ENCODE measurements around the gene PABPC1L. TPM values are rescaled to one million over a fixed set of nuclear protein-coding genes. Genes with fewer than 3 reads are reported as not detected.
"Not testable (repeated sequence)": the region's sequence is repeated elsewhere in the genome, so short reads cannot be mapped to it uniquely, and the experiment has no call there.

PABPC1L gene
- total RNA-seq = 1.0 TPM

DNA sequence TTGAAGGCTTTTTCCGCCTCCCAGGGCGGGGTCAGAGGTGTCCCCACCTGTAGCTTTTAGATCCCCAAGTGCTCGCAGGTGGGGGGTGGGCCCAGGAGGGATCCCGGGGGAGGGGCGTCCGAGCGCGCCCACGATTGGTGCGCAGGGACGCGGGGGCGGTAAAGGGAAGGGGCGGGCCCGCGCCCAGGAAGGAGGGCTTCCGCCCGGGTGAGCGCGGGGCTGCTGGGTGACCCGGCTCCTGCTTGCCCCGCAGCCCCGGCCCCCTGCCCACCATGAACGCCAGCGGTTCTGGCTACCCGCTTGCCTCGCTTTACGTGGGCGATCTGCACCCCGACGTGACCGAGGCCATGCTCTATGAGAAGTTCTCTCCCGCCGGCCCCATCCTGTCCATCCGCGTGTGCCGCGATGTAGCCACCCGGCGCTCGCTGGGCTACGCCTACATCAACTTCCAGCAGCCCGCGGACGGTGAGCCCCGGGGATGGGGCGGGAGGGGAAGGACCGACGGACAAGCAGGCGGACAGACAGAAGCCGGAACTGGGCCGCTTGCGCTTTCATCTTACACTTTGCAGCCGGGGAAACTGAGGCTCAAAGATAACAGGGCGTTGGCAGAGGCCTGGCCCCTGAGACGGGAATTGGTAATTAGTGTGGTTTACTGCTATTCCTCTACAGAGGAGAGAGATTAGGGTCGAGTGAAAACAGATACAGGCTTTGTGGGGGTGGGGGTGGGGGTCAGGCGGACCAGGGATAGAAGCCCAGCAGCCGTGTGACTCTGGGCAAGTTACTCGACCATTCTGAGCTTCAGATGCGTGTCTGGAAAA is at the start of gene PABPC1L:
Gene PABPC1L (plus strand): TSS at position 189 of the 818 bp plus-strand sequence. CDS start 84 bp downstream, at position 273.
- Histone ChIP-seq H3K36me3 (ENCODE audit: control insufficient read depth in 3 of 3, insufficient read depth in 3 of 3, low read length in 3 of 3) (peaks cover 15 to 26% (median 24%) of the 10 kb centered on the region in 3 donors), H3K9me3 (ENCODE audit: control insufficient read depth in 3 of 3, low read length in 3 of 3) (no peaks in the 10 kb centered on the region), H3K27me3 (ENCODE audit: control insufficient read depth in 3 of 3, insufficient read depth in 3 of 3, low read length in 3 of 3) (peaks cover 0 to 4% (median 0%) of the 10 kb centered on the region in 3 donors), H3K27ac (ENCODE audit: low read depth, low read length) (no peak within 1 kb of the TSS), H3K4me3 (ENCODE audit: low read length in 3 of 3) (peak within 1 kb of the TSS; percentile 58 to 65 (median 62)), H3K4me1 (ENCODE audit: control insufficient read depth in 3 of 3, insufficient read depth in 3 of 3, low read length in 3 of 3) (peaks cover 2 to 9% (median 3%) of the 10 kb centered on the region in 3 donors), H3K9ac (ENCODE audit: low read depth in 1 of 3, low read length in 3 of 3) (peak within 1 kb of the TSS in 1 of 3 donors; percentile 7)

DNA sequence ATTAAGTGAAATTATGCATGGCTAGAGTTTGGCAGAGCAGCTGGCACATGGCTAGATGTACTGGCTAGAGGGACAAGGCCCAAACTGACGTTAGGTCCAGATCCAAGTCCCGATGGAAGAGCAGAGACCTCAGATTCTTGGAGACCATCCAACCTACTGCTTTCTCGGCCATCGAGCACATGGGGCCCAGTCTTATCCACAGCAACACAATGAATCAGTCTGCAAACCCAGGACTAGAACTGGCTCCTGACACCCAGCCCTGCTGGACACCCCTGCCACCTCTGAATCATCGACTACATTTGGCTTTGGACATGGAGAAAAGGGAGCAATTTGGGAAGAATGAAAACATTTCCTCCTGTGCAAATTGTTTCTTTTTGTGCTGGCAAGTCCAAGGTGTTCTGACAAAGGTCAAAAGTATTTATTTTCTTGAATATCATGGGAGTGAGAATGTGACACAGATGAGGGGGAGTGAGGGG is 48.3 kb upstream of the PABPC1L start:
- Histone ChIP-seq H3K27ac (ENCODE audit: low read depth, low read length) (no peak overlapping the region), H3K4me3 (ENCODE audit: low read length in 3 of 3) (no peak overlapping the region), H3K4me1 (ENCODE audit: control insufficient read depth in 3 of 3, insufficient read depth in 3 of 3, low read length in 3 of 3) (peaks cover 5 to 11% (median 10%) of the 10 kb centered on the region in 3 donors), H3K9ac (ENCODE audit: low read depth in 1 of 3, low read length in 3 of 3) (no peak overlapping the region), H3K9me3 (ENCODE audit: control insufficient read depth in 3 of 3, low read length in 3 of 3) (no peaks in the 10 kb centered on the region), H3K27me3 (ENCODE audit: control insufficient read depth in 3 of 3, insufficient read depth in 3 of 3, low read length in 3 of 3) (no peaks in the 10 kb centered on the region), H3K36me3 (ENCODE audit: control insufficient read depth in 3 of 3, insufficient read depth in 3 of 3, low read length in 3 of 3) (no peaks in the 10 kb centered on the region)

DNA sequence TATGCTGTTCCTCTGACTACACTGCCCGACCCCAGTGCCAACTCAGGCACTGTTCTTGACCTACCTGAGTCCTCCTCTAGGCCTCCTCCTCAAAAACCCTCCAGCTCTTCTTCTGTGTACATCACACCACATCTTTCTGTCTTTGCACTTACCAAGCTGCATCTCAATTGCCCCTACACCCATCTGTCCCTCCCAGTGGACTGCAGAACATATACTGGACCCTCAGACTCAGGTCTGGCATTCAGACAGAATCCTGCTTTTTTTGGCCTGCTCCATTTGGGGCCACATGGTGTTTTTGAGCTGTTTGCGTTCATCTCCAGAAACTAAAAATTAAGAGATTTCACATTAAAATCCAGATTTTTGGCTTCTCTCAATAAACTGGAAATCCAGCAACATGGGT is 47.6 kb upstream of the PABPC1L start:
- peaks cover 5 to 11% (median 10%) of the 10 kb centered on the region in 3 donors for H3K4me1 ChIP-seq (ENCODE audit: control insufficient read depth in 3 of 3, insufficient read depth in 3 of 3, low read length in 3 of 3)
- no peaks in the 10 kb centered on the region for H3K36me3 ChIP-seq (ENCODE audit: control insufficient read depth in 3 of 3, insufficient read depth in 3 of 3, low read length in 3 of 3)
- no peaks in the 10 kb centered on the region for H3K27me3 ChIP-seq (ENCODE audit: control insufficient read depth in 3 of 3, insufficient read depth in 3 of 3, low read length in 3 of 3)
- H3K9ac ChIP-seq (ENCODE audit: low read depth in 1 of 3, low read length in 3 of 3) = no peak overlapping the region
- no peak overlapping the region for H3K27ac ChIP-seq (ENCODE audit: low read depth, low read length)
- H3K9me3 ChIP-seq (ENCODE audit: control insufficient read depth in 3 of 3, low read length in 3 of 3) = no peaks in the 10 kb centered on the region
- no peak overlapping the region for H3K4me3 ChIP-seq (ENCODE audit: low read length in 3 of 3)

DNA sequence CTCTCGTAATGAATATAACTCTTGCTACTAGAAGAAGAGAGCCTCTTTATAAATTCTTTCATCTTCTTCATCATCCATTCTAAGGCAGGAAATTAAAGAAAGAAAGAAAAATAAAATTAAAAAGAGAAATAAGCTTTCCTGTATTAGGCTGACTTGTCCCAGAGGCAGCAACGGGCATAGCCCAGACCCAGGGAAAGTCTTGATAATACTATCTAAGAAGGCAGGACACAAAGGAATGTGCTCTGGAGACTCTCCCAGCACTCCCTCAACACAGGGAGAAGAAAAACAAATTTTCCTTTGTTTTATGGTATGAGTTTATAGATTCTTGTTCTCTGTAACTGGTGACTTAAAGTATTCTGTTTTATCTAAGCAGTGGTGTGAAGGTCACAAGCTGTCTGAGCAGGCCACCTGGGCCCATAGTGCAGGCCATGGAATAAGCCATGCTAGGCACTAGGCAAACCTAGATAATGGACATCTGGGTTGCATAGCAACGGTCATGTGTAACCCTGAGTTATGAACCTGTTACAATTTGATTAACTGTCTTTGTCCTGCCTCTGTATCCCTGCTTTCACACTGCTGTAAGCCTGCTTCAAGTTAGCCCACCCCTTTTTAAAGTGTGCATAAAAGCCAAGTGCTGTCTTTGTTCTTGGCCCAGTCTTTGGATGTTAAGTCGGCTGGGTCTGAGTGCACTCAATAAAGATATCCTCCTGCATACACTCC is 46.3 kb upstream of the PABPC1L start:
- H3K27me3 ChIP-seq (ENCODE audit: control insufficient read depth in 3 of 3, insufficient read depth in 3 of 3, low read length in 3 of 3); H3K9me3 ChIP-seq (ENCODE audit: control insufficient read depth in 3 of 3, low read length in 3 of 3); H3K27ac ChIP-seq (ENCODE audit: low read depth, low read length); H3K36me3 ChIP-seq (ENCODE audit: control insufficient read depth in 3 of 3, insufficient read depth in 3 of 3, low read length in 3 of 3); H3K9ac ChIP-seq (ENCODE audit: low read depth in 1 of 3, low read length in 3 of 3); H3K4me3 ChIP-seq (ENCODE audit: low read length in 3 of 3): not testable (repeated sequence)
- H3K4me1 ChIP-seq (ENCODE audit: control insufficient read depth in 3 of 3, insufficient read depth in 3 of 3, low read length in 3 of 3) = peaks cover 5 to 11% (median 10%) of the 10 kb centered on the region in 3 donors

DNA sequence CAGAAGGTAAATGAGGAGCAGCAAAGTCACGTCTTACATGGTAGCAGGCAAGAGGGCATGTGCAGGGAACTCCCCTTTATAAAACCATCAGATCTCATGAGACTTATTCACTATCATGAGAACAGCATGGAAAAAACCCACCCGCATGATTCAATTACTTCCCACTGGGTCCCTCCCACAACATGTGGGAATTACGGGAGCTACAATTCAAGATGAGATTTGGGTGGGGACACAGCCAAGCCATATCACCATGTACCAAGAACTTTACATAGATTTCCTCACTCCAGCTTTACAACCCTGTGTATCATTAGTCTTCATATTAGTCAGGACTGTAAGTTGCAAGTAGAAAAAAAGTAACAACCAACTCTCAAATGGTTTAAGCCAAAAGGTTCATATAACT is 45.4 kb upstream of the PABPC1L start:
- not testable (repeated sequence) for H3K27me3 ChIP-seq (ENCODE audit: control insufficient read depth in 3 of 3, insufficient read depth in 3 of 3, low read length in 3 of 3); H3K36me3 ChIP-seq (ENCODE audit: control insufficient read depth in 3 of 3, insufficient read depth in 3 of 3, low read length in 3 of 3); H3K9me3 ChIP-seq (ENCODE audit: control insufficient read depth in 3 of 3, low read length in 3 of 3); H3K4me3 ChIP-seq (ENCODE audit: low read length in 3 of 3); H3K9ac ChIP-seq (ENCODE audit: low read depth in 1 of 3, low read length in 3 of 3); H3K27ac ChIP-seq (ENCODE audit: low read depth, low read length)
- peaks cover 5 to 11% (median 10%) of the 10 kb centered on the region in 3 donors for H3K4me1 ChIP-seq (ENCODE audit: control insufficient read depth in 3 of 3, insufficient read depth in 3 of 3, low read length in 3 of 3)

DNA sequence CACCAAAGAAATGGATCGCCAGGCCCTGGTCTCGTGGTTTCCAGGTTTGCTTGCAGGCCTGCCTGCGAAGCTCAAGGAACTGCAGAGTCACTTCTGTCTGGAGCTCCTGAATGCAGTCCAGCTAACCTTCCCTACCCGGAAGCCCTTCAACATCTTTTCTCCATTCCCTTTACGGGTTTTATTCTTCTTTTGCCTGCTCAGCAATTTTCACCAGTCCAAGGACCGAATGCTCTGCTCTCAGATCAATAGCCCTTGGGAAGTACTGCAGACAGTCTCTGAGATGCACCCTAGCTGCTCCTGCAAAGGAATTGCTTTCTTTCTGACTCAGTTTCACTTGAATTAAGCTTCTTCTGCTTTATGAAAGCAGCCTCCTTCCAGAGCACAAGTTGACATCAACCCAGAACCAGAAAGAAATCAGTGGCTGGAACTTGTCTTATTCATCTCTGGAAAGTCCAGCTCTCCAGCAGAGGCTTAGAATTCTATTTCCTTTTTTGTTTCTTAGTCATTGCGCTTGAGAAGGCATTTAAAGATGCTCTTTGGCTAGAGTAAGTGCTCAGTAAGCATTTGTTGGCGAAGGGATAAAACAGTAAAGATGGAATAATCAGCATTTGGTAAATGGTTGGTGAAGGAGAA is 43.0 kb upstream of the PABPC1L start:
- H3K9me3 ChIP-seq (ENCODE audit: control insufficient read depth in 3 of 3, low read length in 3 of 3) = no peaks in the 10 kb centered on the region
- no peak overlapping the region for H3K27ac ChIP-seq (ENCODE audit: low read depth, low read length)
- no peak overlapping the region for H3K9ac ChIP-seq (ENCODE audit: low read depth in 1 of 3, low read length in 3 of 3)
- no peak overlapping the region for H3K4me3 ChIP-seq (ENCODE audit: low read length in 3 of 3)
- no peaks in the 10 kb centered on the region for H3K27me3 ChIP-seq (ENCODE audit: control insufficient read depth in 3 of 3, insufficient read depth in 3 of 3, low read length in 3 of 3)
- H3K36me3 ChIP-seq (ENCODE audit: control insufficient read depth in 3 of 3, insufficient read depth in 3 of 3, low read length in 3 of 3) = no peaks in the 10 kb centered on the region
- peaks cover 5 to 6% (median 6%) of the 10 kb centered on the region in 3 donors for H3K4me1 ChIP-seq (ENCODE audit: control insufficient read depth in 3 of 3, insufficient read depth in 3 of 3, low read length in 3 of 3)

DNA sequence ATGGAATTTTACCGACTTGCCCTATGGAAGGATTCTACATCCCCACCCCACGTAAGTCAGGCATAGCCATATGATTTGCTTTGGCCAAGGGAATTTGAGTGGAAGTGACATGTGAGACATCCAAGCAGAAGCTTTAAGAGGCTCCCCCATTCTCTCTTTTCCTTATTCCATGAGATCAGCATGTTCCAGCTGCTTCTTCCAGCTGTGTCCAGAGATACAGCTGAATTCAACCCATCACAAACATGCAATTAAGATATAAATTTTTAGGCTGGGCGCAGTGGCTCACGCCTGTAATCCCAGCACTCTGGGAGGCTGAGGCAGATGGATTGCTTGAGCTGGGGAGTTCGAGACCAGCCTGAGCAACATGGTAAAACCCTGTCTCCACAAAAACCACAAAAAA is 40.4 kb upstream of the PABPC1L start:
- H3K36me3 ChIP-seq (ENCODE audit: control insufficient read depth in 3 of 3, insufficient read depth in 3 of 3, low read length in 3 of 3) = no peaks in the 10 kb centered on the region
- no peaks in the 10 kb centered on the region for H3K9me3 ChIP-seq (ENCODE audit: control insufficient read depth in 3 of 3, low read length in 3 of 3)
- no peak overlapping the region for H3K9ac ChIP-seq (ENCODE audit: low read depth in 1 of 3, low read length in 3 of 3)
- no peaks in the 10 kb centered on the region for H3K27me3 ChIP-seq (ENCODE audit: control insufficient read depth in 3 of 3, insufficient read depth in 3 of 3, low read length in 3 of 3)
- H3K4me1 ChIP-seq (ENCODE audit: control insufficient read depth in 3 of 3, insufficient read depth in 3 of 3, low read length in 3 of 3) = no peaks in the 10 kb centered on the region
- H3K27ac ChIP-seq (ENCODE audit: low read depth, low read length) = no peak overlapping the region
- no peak overlapping the region for H3K4me3 ChIP-seq (ENCODE audit: low read length in 3 of 3)

DNA sequence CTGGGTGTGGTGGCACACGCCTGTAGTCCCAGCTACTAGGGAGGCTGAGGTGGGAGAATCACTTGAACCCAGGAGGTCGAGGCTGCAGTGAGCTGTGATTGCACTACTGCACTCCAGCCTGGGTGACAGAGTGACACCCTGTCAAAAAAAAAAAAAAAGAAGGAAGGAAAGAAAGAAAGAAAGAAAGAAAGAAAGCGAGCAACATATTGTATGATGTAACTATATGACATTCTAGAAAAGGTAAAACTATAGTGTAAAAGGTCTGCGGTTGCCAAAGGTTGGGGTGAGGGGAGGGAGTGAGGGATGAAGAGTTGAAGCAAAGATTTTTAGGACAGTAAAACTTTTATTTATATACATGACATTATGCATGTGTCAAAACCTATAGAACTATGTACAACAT is 27.5 kb upstream of the PABPC1L start:
- not testable (repeated sequence) for H3K9ac ChIP-seq (ENCODE audit: low read depth in 1 of 3, low read length in 3 of 3); H3K36me3 ChIP-seq (ENCODE audit: control insufficient read depth in 3 of 3, insufficient read depth in 3 of 3, low read length in 3 of 3); H3K9me3 ChIP-seq (ENCODE audit: control insufficient read depth in 3 of 3, low read length in 3 of 3); H3K27ac ChIP-seq (ENCODE audit: low read depth, low read length); H3K27me3 ChIP-seq (ENCODE audit: control insufficient read depth in 3 of 3, insufficient read depth in 3 of 3, low read length in 3 of 3); H3K4me3 ChIP-seq (ENCODE audit: low read length in 3 of 3)
- H3K4me1 ChIP-seq (ENCODE audit: control insufficient read depth in 3 of 3, insufficient read depth in 3 of 3, low read length in 3 of 3) = peaks cover 13 to 21% (median 18%) of the 10 kb centered on the region in 3 donors

DNA sequence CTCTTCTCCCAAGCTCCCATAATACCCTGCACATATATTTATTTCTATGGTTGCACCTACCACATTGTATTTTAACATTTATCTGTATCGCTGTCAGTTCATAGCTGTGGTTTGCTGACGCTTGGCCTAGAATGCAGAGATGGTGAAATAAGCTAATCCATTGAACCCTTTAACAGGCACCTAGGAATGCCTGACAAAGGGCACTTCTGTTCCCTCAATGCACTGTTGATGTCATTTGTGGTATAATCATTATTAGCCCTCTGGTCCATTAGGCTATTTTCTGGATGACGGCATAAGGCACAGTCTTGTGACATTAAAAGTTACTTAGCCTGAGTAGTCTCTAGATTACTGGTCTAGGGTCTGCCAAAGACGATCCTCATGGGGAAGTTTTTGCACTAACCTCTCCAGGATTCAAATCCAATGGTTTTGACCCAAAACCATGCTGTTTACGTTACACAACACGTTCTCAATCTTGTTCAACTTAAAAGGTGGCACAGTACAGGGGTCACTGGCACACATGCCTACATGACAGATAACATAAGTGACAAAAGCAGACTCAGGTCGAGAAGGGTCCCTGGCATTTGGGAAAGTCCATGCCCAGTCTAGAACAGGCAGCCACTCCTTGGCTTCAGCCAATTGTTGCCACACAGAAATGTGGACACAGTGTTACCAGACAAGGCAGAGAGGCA is 26.5 kb upstream of the PABPC1L start:
- peaks cover 17 to 28% (median 24%) of the 10 kb centered on the region in 3 donors for H3K4me1 ChIP-seq (ENCODE audit: control insufficient read depth in 3 of 3, insufficient read depth in 3 of 3, low read length in 3 of 3)
- H3K9me3 ChIP-seq (ENCODE audit: control insufficient read depth in 3 of 3, low read length in 3 of 3) = no peaks in the 10 kb centered on the region
- H3K27ac ChIP-seq (ENCODE audit: low read depth, low read length) = no peak overlapping the region
- no peak overlapping the region for H3K9ac ChIP-seq (ENCODE audit: low read depth in 1 of 3, low read length in 3 of 3)
- no peak overlapping the region for H3K4me3 ChIP-seq (ENCODE audit: low read length in 3 of 3)
- no peaks in the 10 kb centered on the region for H3K27me3 ChIP-seq (ENCODE audit: control insufficient read depth in 3 of 3, insufficient read depth in 3 of 3, low read length in 3 of 3)
- H3K36me3 ChIP-seq (ENCODE audit: control insufficient read depth in 3 of 3, insufficient read depth in 3 of 3, low read length in 3 of 3) = no peaks in the 10 kb centered on the region
